Erythroblast (primary cell): ENCODE results near the gene ABCA1.

Experiments used
- DNase-seq, 2 experiments: peaks; one replicate each; lab custom pipeline; 2025; lab: John Stamatoyannopoulos, UW
- GATA1 ChIP-seq: IDR thresholded peaks from 2 replicates; pipeline ENCODE4 v1.6.1; 2011; ENCODE audit warnings: low read depth, mild to moderate bottlenecking, control low read depth, low read length, moderate library complexity
- POLR2A ChIP-seq: IDR thresholded peaks from 2 replicates; pipeline ENCODE4 v1.6.1; 2011; ENCODE audit warnings: mild to moderate bottlenecking, low read length

Gene ABCA1

GRCh38 chr9:104767507-104767906 is 160.4 kb downstream of the ABCA1 start:
- no peak for TF ChIP-seq GATA1
- no peak for TF ChIP-seq POLR2A
- no peak for DNase-seq

- TF ChIP-seq POLR2A = no peak
- no peak for TF ChIP-seq GATA1
- no peak for DNase-seq
Measured at GRCh38 chr9:104766025-104766424, 161.9 kb downstream of the ABCA1 start.

- TF ChIP-seq GATA1 (no peak), POLR2A (no peak)
- DNase-seq = no peak
Measured at GRCh38 chr9:104765138-104765537, 162.8 kb downstream of the ABCA1 start.

- TF ChIP-seq POLR2A (no peak), GATA1 (no peak)
- no peak for DNase-seq
Measured at GRCh38 chr9:104758974-104759373, 169.0 kb downstream of the ABCA1 start.

- TF ChIP-seq GATA1 = no peak
- DNase-seq = peak; percentile 47 to 63
Measured at GRCh38 chr9:104750185-104750767, 177.7 kb downstream of the ABCA1 start.

GRCh38 chr9:104748359-104749031 is 179.5 kb downstream of the ABCA1 start:
- TF ChIP-seq GATA1 (no peak), POLR2A (no peak)
- peak; percentile 58 to 73 for DNase-seq

GRCh38 chr9:104747565-104748358 is 180.2 kb downstream of the ABCA1 start, which contains the start of gene NIPSNAP3A:
NIPSNAP3A (plus strand) TSS chr9:104747683; CDS start chr9:104747793, 110 bp downstream.
- peak; percentile 84 for TF ChIP-seq POLR2A
- TF ChIP-seq GATA1 = no peak
- peak; percentile 88 to 92 for DNase-seq

- DNase-seq = no peak
- TF ChIP-seq GATA1 (no peak), POLR2A (no peak)
Measured at GRCh38 chr9:104747245-104747564, 180.8 kb downstream of the ABCA1 start.

- DNase-seq = peak in 1 of 2 experiments; percentile 43
Measured at GRCh38 chr9:104746798-104747197, 181.2 kb downstream of the ABCA1 start.

GRCh38 chr9:104746285-104746684 is 181.7 kb downstream of the ABCA1 start:
- TF ChIP-seq GATA1 (no peak), POLR2A (no peak)
- no peak for DNase-seq

More at GRCh38 chr9:104746798-104747197, 181.2 kb downstream of the ABCA1 start:
- TF ChIP-seq GATA1 (no peak), POLR2A (no peak)

- no peak for TF ChIP-seq POLR2A
- DNase-seq = peak; percentile 48 to 53
Measured at GRCh38 chr9:104745852-104746251, 182.1 kb downstream of the ABCA1 start.

GRCh38 chr9:104743376-104743985 is 184.5 kb downstream of the ABCA1 start:
- TF ChIP-seq GATA1 (no peak), POLR2A (no peak)
- DNase-seq = peak; percentile 79 to 87

GRCh38 chr9:104740621-104741020 is 187.3 kb downstream of the ABCA1 start:
- TF ChIP-seq POLR2A (no peak), GATA1 (no peak)

GRCh38 chr9:104738452-104738851 is 189.5 kb downstream of the ABCA1 start:
- no peak for DNase-seq
- TF ChIP-seq GATA1 (no peak), POLR2A (no peak)

More at GRCh38 chr9:104740621-104741020, 187.3 kb downstream of the ABCA1 start:
- DNase-seq = no peak
